ENCODE data around the gene ALDH4A1. TPM values are rescaled to one million over a fixed set of nuclear protein-coding genes. Genes with fewer than 3 reads are reported as not detected.
"Not testable (repeated sequence)": the region's sequence is repeated elsewhere in the genome, so short reads cannot be mapped to it uniquely, and the experiment has no call there.

ALDH4A1 gene
- total and polyA plus RNA-seq, 5 donors: 22.2 to 35.5 (median 24.2) TPM

DNA sequence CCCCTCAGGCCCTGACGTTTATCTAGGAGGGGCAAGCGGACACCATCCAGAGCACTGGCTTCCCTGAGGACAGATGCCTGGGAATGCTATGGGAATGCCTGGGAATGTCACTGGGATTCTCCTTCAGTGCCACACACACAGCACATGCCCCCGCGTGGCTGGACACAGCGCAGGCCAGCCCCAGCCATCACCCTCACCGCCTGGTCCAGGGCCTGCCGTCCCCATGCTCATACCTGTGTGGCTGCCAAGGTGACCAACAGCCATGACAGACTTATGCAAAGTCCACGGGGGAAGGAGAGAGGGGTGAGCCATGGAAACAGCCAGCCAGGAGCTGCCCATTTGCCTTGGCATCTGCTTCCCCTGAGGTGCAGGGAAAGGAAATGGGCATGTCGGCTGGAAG, 37.2 kb downstream of the ALDH4A1 start:
- intact Hi-C loops (cut with DNase I): no loop called here
- ATAC-seq: no peak
- H3K4me3 ChIP-seq (ENCODE audit: low read length): no peak overlapping the region

DNA sequence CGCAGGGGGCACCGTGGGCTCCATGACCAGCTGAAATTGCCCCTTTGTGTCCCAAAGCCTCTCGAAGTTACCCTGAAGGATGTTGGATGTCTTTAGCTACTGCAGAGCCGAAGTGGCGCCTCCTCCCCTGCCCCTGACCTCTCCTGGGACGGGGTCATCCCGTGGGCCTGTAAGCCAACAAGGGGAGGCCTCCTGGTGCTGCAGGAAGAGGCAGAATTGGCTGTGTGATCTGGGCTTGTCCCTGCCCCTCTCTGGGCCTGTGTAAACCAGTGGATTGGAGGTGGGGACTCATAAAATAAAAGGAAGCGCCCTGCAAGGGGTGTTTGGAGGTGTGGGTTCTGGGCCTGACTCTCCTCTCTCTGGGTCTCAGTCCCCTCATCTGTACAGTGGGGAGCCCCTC, 40.8 kb downstream of the ALDH4A1 start:
- DNase-seq: no peak
- Histone ChIP-seq H3K4me3 (ENCODE audit: low read length) (no peak overlapping the region), H3K4me1 (ENCODE audit: control insufficient read depth, insufficient read depth, low read length) (no peaks in the 10 kb centered on the region), H3K9me3 (ENCODE audit: control insufficient read depth, low read length) (no peaks in the 10 kb centered on the region), H3K27ac (ENCODE audit: low read length) (no peak overlapping the region), H3K27me3 (ENCODE audit: control insufficient read depth, insufficient read depth) (no peaks in the 10 kb centered on the region)
- WGBS: 67% methylated on average over 8 of the region's 8 CpGs
- no peak for ATAC-seq
- intact Hi-C loops (cut with DNase I): no loop called here

More for the DNA sequence above, 37.2 kb downstream of the ALDH4A1 start:
- H3K27me3 ChIP-seq (ENCODE audit: control insufficient read depth, insufficient read depth): no peaks in the 10 kb centered on the region
- no peak for DNase-seq
- no peaks in the 10 kb centered on the region for H3K9me3 ChIP-seq (ENCODE audit: control insufficient read depth, low read length)
- H3K27ac ChIP-seq (ENCODE audit: low read length): no peak overlapping the region
- H3K4me1 ChIP-seq (ENCODE audit: control insufficient read depth, insufficient read depth, low read length): no peaks in the 10 kb centered on the region
- WGBS: 76% methylated on average over 9 of the region's 9 CpGs

DNA sequence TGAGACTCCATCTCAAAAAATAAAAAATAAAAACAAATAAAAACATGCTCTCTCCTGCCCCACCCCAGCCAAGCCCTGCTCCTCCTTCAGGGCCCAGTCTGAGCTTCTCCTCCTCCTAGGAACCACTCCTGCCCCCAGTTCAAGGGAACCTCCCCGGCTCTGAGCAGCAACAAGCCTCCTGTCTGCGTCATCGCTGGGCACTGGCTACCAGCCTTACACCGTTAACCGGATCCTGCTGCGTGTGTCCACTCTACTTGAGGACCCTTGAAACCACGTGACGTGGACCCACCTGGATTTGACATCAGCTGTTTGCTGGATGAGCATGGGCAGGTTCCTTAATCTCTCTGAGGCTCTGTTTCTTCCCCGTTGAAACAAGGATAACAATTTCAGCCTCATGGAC, 41.3 kb downstream of the ALDH4A1 start:
- no peak overlapping the region for H3K4me3 ChIP-seq (ENCODE audit: low read length)
- H3K27me3 ChIP-seq (ENCODE audit: control insufficient read depth, insufficient read depth): no peaks in the 10 kb centered on the region
- no peak for DNase-seq
- no peak for ATAC-seq
- no peaks in the 10 kb centered on the region for H3K4me1 ChIP-seq (ENCODE audit: control insufficient read depth, insufficient read depth, low read length)
- 79% methylated on average over 9 of the region's 9 CpGs for WGBS
- no peaks in the 10 kb centered on the region for H3K9me3 ChIP-seq (ENCODE audit: control insufficient read depth, low read length)
- intact Hi-C loops (cut with DNase I): no loop called here
- H3K27ac ChIP-seq (ENCODE audit: low read length): no peak overlapping the region

DNA sequence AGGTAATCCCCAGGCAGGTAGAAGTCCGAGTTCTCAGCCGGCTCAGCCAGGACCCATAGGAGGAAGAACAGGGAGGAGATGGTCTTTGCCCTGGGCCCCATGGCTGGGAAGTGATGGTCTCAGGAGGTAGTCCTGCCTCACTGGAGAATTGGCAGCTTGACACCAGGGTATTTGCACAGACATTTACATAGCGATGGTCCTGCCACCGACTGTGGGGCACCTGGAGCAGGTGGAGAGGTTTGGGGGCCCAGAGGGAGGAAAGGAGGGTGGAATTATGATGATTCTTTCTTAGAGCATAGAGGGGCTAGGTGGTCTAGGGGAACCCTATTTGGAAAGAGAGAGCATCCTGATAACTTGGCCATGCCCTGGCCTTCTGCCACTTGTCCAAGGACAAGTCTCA, 42.8 kb downstream of the ALDH4A1 start, which contains the start of gene TAS1R2:
Gene TAS1R2 (minus strand): TSS at position 101 of the 400 bp plus-strand sequence. CDS start 0 bp downstream, at position 101.
- Histone ChIP-seq H3K9me3 (ENCODE audit: control insufficient read depth, low read length) (no peaks in the 10 kb centered on the region), H3K27ac (ENCODE audit: low read length) (no peak within 1 kb of the TSS), H3K27me3 (ENCODE audit: control insufficient read depth, insufficient read depth) (no peaks in the 10 kb centered on the region), H3K4me1 (ENCODE audit: control insufficient read depth, insufficient read depth, low read length) (no peaks in the 10 kb centered on the region), H3K4me3 (ENCODE audit: low read length) (no peak within 1 kb of the TSS)
- WGBS: 64% methylated on average over 4 of the region's 4 CpGs
- ATAC-seq (no peak), DNase-seq (no peak)
- intact Hi-C loops (cut with DNase I): no loop called here

DNA sequence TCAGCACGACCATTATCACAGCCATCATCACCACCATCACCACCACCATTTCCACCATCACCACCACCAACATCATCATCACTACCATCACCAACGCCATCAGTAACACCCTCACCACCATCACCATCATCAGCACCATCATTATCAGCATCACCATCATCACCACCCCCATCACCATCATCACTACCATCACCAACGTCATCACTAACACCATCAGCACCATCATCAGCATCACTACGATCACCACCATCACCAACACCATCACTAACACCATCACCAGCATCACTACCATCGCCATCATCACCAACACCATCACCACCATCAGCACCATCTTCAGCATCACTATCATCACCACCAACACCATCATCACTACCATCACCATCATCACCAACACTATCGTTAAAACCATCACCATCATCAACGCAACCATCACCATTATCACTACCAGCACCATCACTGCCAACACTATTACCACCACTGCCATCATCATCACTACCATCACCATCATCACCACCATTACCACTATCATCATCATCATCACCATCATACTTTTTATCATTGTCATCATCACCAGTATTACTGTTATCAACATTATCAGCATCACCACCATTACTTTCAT, 44.2 kb downstream of the ALDH4A1 start:
- no peak for ATAC-seq
- no peak for DNase-seq
- H3K4me1 ChIP-seq (ENCODE audit: control insufficient read depth, insufficient read depth, low read length): no peaks in the 10 kb centered on the region
- no peak overlapping the region for H3K4me3 ChIP-seq (ENCODE audit: low read length)
- intact Hi-C loops (cut with DNase I): no loop called here
- WGBS: 90% methylated on average over 7 of the region's 7 CpGs
- no peaks in the 10 kb centered on the region for H3K9me3 ChIP-seq (ENCODE audit: control insufficient read depth, low read length)
- H3K27me3 ChIP-seq (ENCODE audit: control insufficient read depth, insufficient read depth): no peaks in the 10 kb centered on the region
- no peak overlapping the region for H3K27ac ChIP-seq (ENCODE audit: low read length)

DNA sequence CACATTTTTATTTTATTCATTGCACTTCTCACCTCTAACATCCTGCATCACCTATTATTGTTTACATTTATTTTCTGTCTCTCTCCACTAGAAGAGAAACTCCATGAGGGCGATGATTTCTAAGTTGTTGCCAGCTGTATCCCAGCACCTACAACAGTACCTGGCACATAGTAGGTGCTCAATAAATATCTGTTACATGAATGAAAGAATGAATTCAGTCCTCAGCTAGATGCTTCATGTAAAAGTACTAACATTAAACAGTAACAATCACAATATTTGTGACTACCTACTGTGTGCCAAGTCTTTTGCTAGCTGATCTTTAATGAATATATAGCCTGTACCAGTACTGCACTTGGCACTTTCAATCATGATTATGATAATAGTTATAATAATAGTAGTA, 45.9 kb downstream of the ALDH4A1 start:
- no peak overlapping the region for H3K27ac ChIP-seq (ENCODE audit: low read length)
- H3K9me3 ChIP-seq (ENCODE audit: control insufficient read depth, low read length): no peaks in the 10 kb centered on the region
- no peaks in the 10 kb centered on the region for H3K4me1 ChIP-seq (ENCODE audit: control insufficient read depth, insufficient read depth, low read length)
- DNase-seq (no peak), ATAC-seq (no peak)
- intact Hi-C loops (cut with DNase I): no loop called here
- WGBS: 96% methylated on average over 1 of the region's 1 CpG
- H3K4me3 ChIP-seq (ENCODE audit: low read length): no peak overlapping the region
- no peaks in the 10 kb centered on the region for H3K27me3 ChIP-seq (ENCODE audit: control insufficient read depth, insufficient read depth)

DNA sequence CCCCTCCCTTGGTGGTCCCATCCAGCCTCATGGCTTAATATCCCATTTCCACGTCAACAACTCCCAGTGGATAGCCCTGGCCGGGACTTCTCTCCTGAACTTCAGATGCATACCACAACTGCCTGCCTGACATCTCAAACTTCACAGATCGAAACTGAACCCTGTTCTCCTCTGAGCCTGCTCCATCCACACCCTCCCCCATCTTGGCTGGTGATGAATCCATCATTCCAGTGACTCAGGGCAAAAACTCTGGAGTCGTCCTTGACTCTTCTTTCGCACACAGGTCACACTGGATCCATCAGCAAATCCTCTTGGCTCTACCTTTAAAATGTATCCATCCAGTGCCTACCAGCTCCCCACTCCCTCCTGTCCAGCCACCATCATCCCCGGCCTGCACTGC, 46.8 kb downstream of the ALDH4A1 start:
- Histone ChIP-seq H3K27ac (ENCODE audit: low read length) (no peak overlapping the region), H3K4me1 (ENCODE audit: control insufficient read depth, insufficient read depth, low read length) (no peaks in the 10 kb centered on the region), H3K9me3 (ENCODE audit: control insufficient read depth, low read length) (no peaks in the 10 kb centered on the region), H3K27me3 (ENCODE audit: control insufficient read depth, insufficient read depth) (no peaks in the 10 kb centered on the region), H3K4me3 (ENCODE audit: low read length) (no peak overlapping the region)
- ATAC-seq (no peak), DNase-seq (no peak)
- WGBS: 66% methylated on average over 6 of the region's 6 CpGs
- intact Hi-C loops (cut with DNase I): no loop called here

DNA sequence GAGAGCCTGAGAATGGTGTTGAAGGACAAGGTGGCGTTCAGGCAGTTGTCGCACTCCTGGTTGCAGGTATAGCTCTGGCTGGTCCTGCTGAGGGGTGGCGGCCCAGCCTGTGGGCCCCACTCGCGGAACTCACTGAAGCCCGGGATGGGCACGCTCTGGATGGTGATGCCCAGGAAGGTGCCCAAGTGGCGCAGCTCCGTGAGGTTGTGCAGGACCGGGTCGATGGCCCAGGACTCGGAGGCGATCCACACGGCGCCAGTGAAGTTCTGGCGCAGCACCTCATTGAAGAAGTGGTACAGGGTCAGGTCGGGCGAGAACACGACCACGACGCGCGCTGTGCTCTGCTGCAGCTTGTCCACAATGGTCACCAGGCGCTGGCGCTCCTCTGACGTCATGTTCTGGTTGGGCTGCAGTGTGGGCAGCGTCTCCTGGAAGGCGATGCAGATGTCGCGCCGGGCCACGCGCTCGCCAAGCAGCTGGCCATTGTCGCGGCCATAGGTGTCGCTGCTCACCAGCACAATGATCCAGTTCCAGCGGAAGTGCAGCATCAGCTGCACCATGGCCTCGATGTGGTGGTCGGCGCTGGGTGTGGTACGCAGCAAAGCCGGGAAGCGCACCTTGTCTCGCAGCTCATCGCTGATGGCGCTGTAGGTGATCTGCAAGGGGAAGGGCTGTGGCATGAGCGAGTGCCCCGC, 47.9 kb downstream of the ALDH4A1 start:
- H3K4me1 ChIP-seq (ENCODE audit: control insufficient read depth, insufficient read depth, low read length): no peaks in the 10 kb centered on the region
- DNase-seq (no peak), ATAC-seq (no peak)
- H3K9me3 ChIP-seq (ENCODE audit: control insufficient read depth, low read length): no peaks in the 10 kb centered on the region
- no peaks in the 10 kb centered on the region for H3K27me3 ChIP-seq (ENCODE audit: control insufficient read depth, insufficient read depth)
- intact Hi-C loops (cut with DNase I): no loop called here
- WGBS: 87% methylated on average over 49 of the region's 49 CpGs
- no peak overlapping the region for H3K27ac ChIP-seq (ENCODE audit: low read length)
- H3K4me3 ChIP-seq (ENCODE audit: low read length): no peak overlapping the region

DNA sequence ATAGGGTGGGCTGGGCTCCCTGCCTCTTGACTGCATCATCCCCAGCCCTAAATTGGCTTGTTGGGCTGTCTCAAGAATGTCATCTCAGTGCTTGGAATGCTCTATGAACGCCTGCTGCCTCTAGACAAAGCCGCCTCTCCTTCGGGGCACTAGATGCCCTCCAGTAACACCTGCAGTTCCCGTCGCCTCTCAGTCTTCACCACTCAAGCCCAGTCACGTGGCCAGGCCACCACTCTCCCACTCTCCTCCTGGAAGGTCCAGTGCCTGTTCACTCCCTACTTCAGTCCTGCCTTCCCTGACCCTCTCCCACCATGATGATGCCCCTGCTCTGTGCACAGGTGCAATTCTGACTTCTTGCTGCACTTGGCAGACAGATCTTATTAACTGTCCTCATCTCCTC, 49.9 kb downstream of the ALDH4A1 start:
- Histone ChIP-seq H3K27ac (ENCODE audit: low read length) (no peak overlapping the region), H3K4me3 (ENCODE audit: low read length) (no peak overlapping the region), H3K27me3 (ENCODE audit: control insufficient read depth, insufficient read depth) (no peaks in the 10 kb centered on the region), H3K4me1 (ENCODE audit: control insufficient read depth, insufficient read depth, low read length) (no peaks in the 10 kb centered on the region), H3K9me3 (ENCODE audit: control insufficient read depth, low read length) (no peaks in the 10 kb centered on the region)
- intact Hi-C loops (cut with DNase I): no loop called here
- 49% methylated on average over 6 of the region's 6 CpGs for WGBS
- no peak for ATAC-seq
- DNase-seq: no peak

DNA sequence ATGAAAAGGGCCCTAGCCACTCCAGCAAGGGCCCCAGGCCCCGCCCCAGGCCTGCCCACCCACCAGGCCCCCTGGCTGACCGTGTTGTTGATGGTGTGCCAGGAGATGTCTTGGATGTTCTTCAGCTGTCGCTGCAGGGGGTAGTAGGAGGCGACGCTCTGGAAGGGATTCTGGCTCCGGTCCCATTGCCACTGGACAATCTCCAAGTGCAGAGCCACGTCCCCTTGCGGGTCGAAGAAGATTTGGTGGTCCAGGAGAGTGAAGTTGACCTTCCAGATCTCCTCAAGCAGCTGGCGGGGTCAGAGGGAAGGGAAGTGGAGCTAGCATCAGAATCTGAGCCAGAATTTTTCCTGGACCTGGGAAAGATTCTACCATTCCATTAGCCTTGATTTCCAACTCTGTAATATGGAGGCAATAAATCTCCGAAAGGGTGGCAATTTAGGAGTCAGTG, 53.1 kb downstream of the ALDH4A1 start:
- ATAC-seq: no peak
- WGBS: 26% methylated on average over 11 of the region's 11 CpGs

DNA sequence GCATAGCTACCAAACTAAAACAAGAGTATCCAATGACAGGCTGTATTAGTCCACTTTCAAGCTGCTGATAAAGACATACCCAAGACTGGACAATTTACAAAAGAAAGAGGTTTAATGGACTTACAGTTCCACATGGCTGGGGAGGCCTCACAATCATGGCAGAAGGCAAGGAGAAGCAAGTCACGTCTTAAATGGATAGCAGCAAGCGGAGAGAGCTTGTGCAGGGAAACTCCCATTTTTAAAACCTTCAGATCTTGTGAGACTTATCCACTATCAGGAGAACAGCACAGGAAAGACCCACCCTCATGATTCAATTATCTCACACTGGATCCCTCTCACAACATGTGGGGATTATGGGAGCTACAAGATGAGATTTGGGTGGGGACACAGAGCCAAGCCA, 54.6 kb downstream of the ALDH4A1 start:
- H3K27me3 ChIP-seq (ENCODE audit: control insufficient read depth, insufficient read depth); DNase-seq; H3K9me3 ChIP-seq (ENCODE audit: control insufficient read depth, low read length); H3K4me3 ChIP-seq (ENCODE audit: low read length); H3K4me1 ChIP-seq (ENCODE audit: control insufficient read depth, insufficient read depth, low read length); ATAC-seq; H3K27ac ChIP-seq (ENCODE audit: low read length); intact Hi-C loops (cut with DNase I): not testable (repeated sequence)
- 86% methylated on average over 2 of the region's 2 CpGs for WGBS

More for the DNA sequence above, 53.1 kb downstream of the ALDH4A1 start:
- Histone ChIP-seq H3K4me3 (ENCODE audit: low read length) (no peak overlapping the region), H3K4me1 (ENCODE audit: control insufficient read depth, insufficient read depth, low read length) (no peaks in the 10 kb centered on the region), H3K27me3 (ENCODE audit: control insufficient read depth, insufficient read depth) (no peaks in the 10 kb centered on the region), H3K27ac (ENCODE audit: low read length) (no peak overlapping the region), H3K9me3 (ENCODE audit: control insufficient read depth, low read length) (no peaks in the 10 kb centered on the region)
- no peak for DNase-seq
- intact Hi-C loops (cut with DNase I): no loop called here
